Astrocyte (in vitro differentiated cells and primary cell): ENCODE results near the gene ARHGAP11A. TPM values are rescaled to one million over a fixed set of nuclear protein-coding genes. Genes with fewer than 3 reads are reported as not detected.

Source experiments
- DNase-seq: peaks from one replicate; pipeline ENCODE4 v3.0.0-alpha.2; 2010; ENCODE audit warnings: low read depth
- FAIRE-seq: peaks from 2 replicates; lab custom pipeline; 2011; peaks lifted over from hg19 to GRCh38; lab: Jason Lieb, UNC
- H2AFZ ChIP-seq: 2 replicates; pipeline ENCODE4 v1.6.0; 2012; ENCODE audit warnings: low read depth, low read length, inconsistent platforms
- H3K27ac ChIP-seq: 2 replicates; pipeline ENCODE4 v1.5.1; 2011; ENCODE audit warnings: low read depth, low read length, inconsistent platforms
- H3K27me3 ChIP-seq: 2 replicates; pipeline ENCODE4 v1.6.0; 2011; ENCODE audit warnings: low read length, inconsistent platforms; ENCODE audit not compliant: insufficient read depth
- H3K36me3 ChIP-seq: 2 replicates; pipeline ENCODE4 v1.5.1; 2011; ENCODE audit warnings: low read length, inconsistent platforms; ENCODE audit not compliant: insufficient read depth
- H3K4me1 ChIP-seq: 2 replicates; pipeline ENCODE4 v1.5.1; 2011; ENCODE audit warnings: low read length, inconsistent platforms; ENCODE audit not compliant: insufficient read depth
- H3K4me2 ChIP-seq: 2 replicates; pipeline ENCODE4 v1.6.0; 2012; ENCODE audit warnings: low read length, inconsistent platforms
- H3K4me3 ChIP-seq: 2 replicates; pipeline ENCODE4 v1.5.1; 2011; ENCODE audit warnings: low read depth, mild to moderate bottlenecking, low read length, inconsistent platforms; ENCODE audit not compliant: insufficient read depth
- H3K79me2 ChIP-seq: 2 replicates; pipeline ENCODE4 v1.6.0; 2012; ENCODE audit warnings: mild to moderate bottlenecking, low read length, inconsistent platforms; ENCODE audit not compliant: insufficient read depth
- H3K9ac ChIP-seq: 2 replicates; pipeline ENCODE4 v1.6.0; 2012; ENCODE audit warnings: mild to moderate bottlenecking, low read length, inconsistent platforms
- H3K9me3 ChIP-seq: 2 replicates; pipeline ENCODE4 v1.5.1; 2012; ENCODE audit warnings: low read depth, mild to moderate bottlenecking, low read length, inconsistent platforms; ENCODE audit not compliant: insufficient read depth
- H4K20me1 ChIP-seq: 2 replicates; pipeline ENCODE4 v1.6.0; 2012; ENCODE audit warnings: low read length, inconsistent platforms; ENCODE audit not compliant: insufficient read depth
- H3K27ac Mint-ChIP-seq: one replicate; pipeline ENCODE4 v1.8.0; 2021; ENCODE audit warnings: mild to moderate bottlenecking, mixed read lengths; ENCODE audit not compliant: unreplicated experiment
- H3K27me3 Mint-ChIP-seq: one replicate; pipeline ENCODE4 v1.8.0; 2021; ENCODE audit warnings: low read depth, mixed read lengths; ENCODE audit not compliant: unreplicated experiment
- H3K36me3 Mint-ChIP-seq: one replicate; pipeline ENCODE4 v1.8.0; 2021; ENCODE audit warnings: low read depth, mixed read lengths; ENCODE audit not compliant: unreplicated experiment
- H3K4me1 Mint-ChIP-seq: one replicate; pipeline ENCODE4 v1.8.0; 2021; ENCODE audit warnings: low read depth, mixed read lengths; ENCODE audit not compliant: unreplicated experiment
- H3K4me3 Mint-ChIP-seq: one replicate; pipeline ENCODE4 v1.8.0; 2021; ENCODE audit warnings: mild to moderate bottlenecking, moderate library complexity, mixed read lengths; ENCODE audit not compliant: unreplicated experiment
- H3K9me3 Mint-ChIP-seq: one replicate; pipeline ENCODE4 v1.8.0; 2021; ENCODE audit warnings: mild to moderate bottlenecking, mixed read lengths; ENCODE audit not compliant: unreplicated experiment
- CTCF ChIP-seq: IDR thresholded peaks from 2 replicates; pipeline ENCODE4 v1.5.1; 2011; ENCODE audit warnings: low read depth, mild to moderate bottlenecking, inconsistent platforms, low read length, moderate library complexity; ENCODE audit not compliant: insufficient read depth
- EZH2 ChIP-seq: IDR thresholded peaks from 2 replicates; pipeline ENCODE4 v1.6.1; 2012; ENCODE audit warnings: mild to moderate bottlenecking, low read length, inconsistent platforms; ENCODE audit not compliant: insufficient read depth
- total RNA-seq: library from RNA; stranded (reverse); gene quantifications from 2 replicates; pipeline ENCODE4 v1.2.1, GENCODE V29; 2021

Gene ARHGAP11A
- total RNA-seq, 1 donor from 2014 or later: 15.5 TPM

GRCh38 chr15:32670623-32671022, 55.3 kb downstream of the ARHGAP11A start:
- DNase-seq (no peak), FAIRE-seq (no peak)
- Histone ChIP-seq H3K4me2 (no peak overlapping the region), H3K9ac (no peak overlapping the region), H3K27ac (no peak overlapping the region), H3K4me3 (no peak overlapping the region), H3K9me3 (no peaks in the 10 kb centered on the region), H3K27me3 (no peaks in the 10 kb centered on the region), H3K79me2 (no peaks in the 10 kb centered on the region), H3K4me1 (no peaks in the 10 kb centered on the region), H2AFZ (no peak overlapping the region), H3K36me3 (no peaks in the 10 kb centered on the region), H4K20me1 (no peaks in the 10 kb centered on the region)
- Mint-ChIP-seq H3K36me3 (no peaks in the 10 kb centered on the region), H3K27me3 (no peaks in the 10 kb centered on the region), H3K4me1 (peaks cover 3% of the 10 kb centered on the region), H3K9me3 (no peaks in the 10 kb centered on the region), H3K4me3 (no peak overlapping the region), H3K27ac (no peak overlapping the region)
- TF ChIP-seq EZH2: no peak

- H3K27ac ChIP-seq: no peak overlapping the region
- Mint-ChIP-seq H3K36me3 (no peaks in the 10 kb centered on the region), H3K27me3 (no peaks in the 10 kb centered on the region), H3K9me3 (no peaks in the 10 kb centered on the region), H3K4me1 (peaks cover 3% of the 10 kb centered on the region), H3K4me3 (no peak overlapping the region), H3K27ac (no peak overlapping the region)
- H3K36me3 ChIP-seq: no peaks in the 10 kb centered on the region
- H2AFZ ChIP-seq: no peak overlapping the region
- H3K79me2 ChIP-seq: no peaks in the 10 kb centered on the region
- no peaks in the 10 kb centered on the region for H3K4me1 ChIP-seq
- peak; percentile 51 for DNase-seq
- H4K20me1 ChIP-seq: no peaks in the 10 kb centered on the region
- H3K4me2 ChIP-seq: no peak overlapping the region
- FAIRE-seq: peak; percentile 9
- no peaks in the 10 kb centered on the region for H3K27me3 ChIP-seq
- no peak overlapping the region for H3K9ac ChIP-seq
- H3K4me3 ChIP-seq: no peak overlapping the region
- TF ChIP-seq CTCF (no peak), EZH2 (no peak)
- no peaks in the 10 kb centered on the region for H3K9me3 ChIP-seq
These were observed 56.3 kb downstream of the ARHGAP11A start for GRCh38 chr15:32671339-32672325.

- Histone ChIP-seq H3K27ac (no peak overlapping the region), H3K4me3 (no peak overlapping the region), H3K4me2 (no peak overlapping the region), H2AFZ (no peak overlapping the region), H3K27me3 (no peaks in the 10 kb centered on the region), H3K36me3 (no peaks in the 10 kb centered on the region), H4K20me1 (no peaks in the 10 kb centered on the region), H3K9ac (no peak overlapping the region), H3K9me3 (no peaks in the 10 kb centered on the region), H3K79me2 (no peaks in the 10 kb centered on the region), H3K4me1 (peaks cover 9% of the 10 kb centered on the region)
- H3K27me3 Mint-ChIP-seq: no peaks in the 10 kb centered on the region
- H3K9me3 Mint-ChIP-seq: no peaks in the 10 kb centered on the region
- H3K4me3 Mint-ChIP-seq: no peak overlapping the region
- TF ChIP-seq CTCF (no peak), EZH2 (no peak)
- DNase-seq: no peak
- no peaks in the 10 kb centered on the region for H3K36me3 Mint-ChIP-seq
- peaks cover 3% of the 10 kb centered on the region for H3K4me1 Mint-ChIP-seq
- FAIRE-seq: no peak
- no peak overlapping the region for H3K27ac Mint-ChIP-seq
These were observed 59.4 kb downstream of the ARHGAP11A start for GRCh38 chr15:32674681-32675080.
